Hepatic stellate cell (primary cell): ENCODE data around the gene ZNF860.
"Not testable (repeated sequence)": the region's sequence is repeated elsewhere in the genome, so short reads cannot be mapped to it uniquely, and the experiment has no call there.

Experiments
- DNase-seq: peaks from one replicate; pipeline ENCODE4 v3.0.0; 2011; ENCODE audit warnings: low spot score

ZNF860 gene

DNA sequence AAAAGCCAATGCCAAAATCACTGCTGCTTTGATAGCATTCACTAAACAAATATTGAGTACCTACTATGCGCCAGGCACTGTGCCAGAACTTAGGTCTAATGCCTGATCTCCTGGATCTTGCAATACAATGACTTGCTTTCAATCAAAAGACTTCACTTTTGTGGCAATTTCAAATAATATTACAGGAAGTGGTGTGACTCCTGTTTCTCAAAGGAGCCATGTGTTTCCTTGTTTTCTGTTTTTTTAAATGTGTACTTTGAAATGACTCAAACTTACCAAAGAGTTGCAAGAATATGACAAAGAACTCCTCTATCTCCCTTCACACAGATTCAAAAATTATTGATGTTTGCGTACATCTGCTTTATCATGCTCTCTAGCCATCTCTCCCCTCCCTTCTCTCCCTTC lies 18.7 kb upstream of the ZNF860 start:
- no peak for DNase-seq

DNA sequence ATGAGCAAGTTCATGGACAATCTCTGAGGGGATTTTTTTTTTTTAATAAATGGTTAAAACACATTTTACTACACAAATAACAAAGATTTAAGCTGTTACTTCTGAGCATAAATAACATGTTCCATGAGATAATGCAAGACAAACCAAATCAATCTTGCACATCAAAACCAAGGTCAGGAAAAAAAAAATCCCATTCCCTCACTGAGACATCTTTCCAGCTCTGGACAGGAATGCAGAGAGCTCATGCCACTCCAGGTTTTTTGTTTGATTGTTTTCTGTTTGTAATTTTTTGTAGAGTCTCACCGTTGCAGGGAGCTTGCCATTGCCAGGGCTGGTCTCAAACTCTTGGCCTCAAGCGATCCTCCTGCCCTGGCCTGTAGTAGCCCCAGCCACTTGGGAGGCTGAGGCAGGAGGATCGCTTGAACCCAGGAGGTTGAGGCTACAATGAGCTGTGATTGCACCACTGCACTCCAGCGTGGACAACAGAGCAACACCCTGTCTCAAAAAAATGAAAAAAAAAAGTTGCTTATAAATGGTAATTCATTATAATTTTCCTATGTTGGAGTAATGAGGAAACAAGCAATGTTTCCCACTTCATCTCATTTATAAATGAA lies 14.5 kb upstream of the ZNF860 start:
- no peak for DNase-seq

DNA sequence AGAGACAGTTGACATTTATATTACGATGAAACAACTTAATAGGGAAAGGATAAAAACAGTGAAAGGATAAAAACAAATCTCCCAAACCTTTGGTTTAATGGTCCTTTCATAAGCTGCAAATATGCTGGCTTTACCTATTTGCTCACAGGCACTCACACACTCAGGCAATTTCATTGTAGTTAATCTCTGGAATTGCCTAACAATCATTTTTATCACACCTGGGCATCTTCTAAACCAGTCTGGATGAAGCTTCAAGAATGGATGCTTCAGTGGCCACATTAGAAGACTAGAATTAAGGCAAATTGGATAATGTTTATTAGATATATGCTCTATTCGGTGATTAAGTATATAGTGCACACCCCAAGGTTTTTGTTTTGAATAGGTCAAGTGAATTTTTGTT lies 14.0 kb upstream of the ZNF860 start:
- DNase-seq, result no peak

DNA sequence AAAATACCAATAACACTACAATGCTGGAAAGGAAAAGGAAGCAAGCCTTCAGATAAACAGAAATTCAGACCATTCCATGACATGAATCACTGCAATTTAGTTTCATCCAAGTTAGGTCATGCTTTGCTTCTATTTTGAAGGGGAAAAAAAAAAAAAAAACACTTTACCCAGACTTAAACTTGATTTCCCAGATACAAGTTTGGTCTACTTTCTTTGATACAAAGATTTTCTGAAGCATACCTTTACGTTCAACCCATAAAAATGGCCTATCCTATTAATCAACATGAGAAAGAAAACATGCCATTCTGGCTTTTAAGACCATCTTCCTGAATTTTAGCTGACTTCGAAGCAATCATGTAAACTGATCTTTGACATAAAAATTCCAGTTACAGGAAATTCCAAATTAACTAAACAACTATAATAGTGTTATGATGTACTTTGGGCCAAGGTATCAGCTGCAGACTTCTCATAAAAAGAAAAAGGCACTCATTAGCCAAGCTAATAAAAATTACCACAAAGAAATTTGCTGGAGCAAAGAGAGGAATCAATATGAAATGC lies 13.1 kb upstream of the ZNF860 start:
- DNase-seq, result no peak

DNA sequence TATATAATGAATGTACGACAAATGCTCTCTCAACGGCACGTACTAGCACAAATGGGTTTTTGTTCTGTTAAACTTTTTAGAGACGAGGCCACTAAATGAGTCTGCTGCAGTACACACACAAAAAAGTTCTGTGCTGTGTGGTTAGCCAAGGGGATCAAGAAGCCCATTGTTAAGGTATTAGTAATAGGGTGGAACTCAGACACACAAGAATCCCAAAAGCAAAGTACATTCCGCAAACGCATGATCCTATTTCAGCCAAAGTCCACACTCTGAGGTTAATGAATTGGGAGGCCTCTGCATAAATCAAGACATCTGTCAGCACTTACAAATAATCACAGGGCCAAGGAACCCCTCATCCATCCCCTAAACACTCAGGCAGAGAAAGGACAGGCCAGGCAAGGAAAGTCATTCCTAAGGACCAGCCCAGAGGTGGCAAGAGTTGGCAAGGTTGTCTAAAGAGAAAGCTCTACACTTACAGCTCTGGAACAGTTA lies 12.6 kb upstream of the ZNF860 start:
- peak; percentile 85 for DNase-seq

DNA sequence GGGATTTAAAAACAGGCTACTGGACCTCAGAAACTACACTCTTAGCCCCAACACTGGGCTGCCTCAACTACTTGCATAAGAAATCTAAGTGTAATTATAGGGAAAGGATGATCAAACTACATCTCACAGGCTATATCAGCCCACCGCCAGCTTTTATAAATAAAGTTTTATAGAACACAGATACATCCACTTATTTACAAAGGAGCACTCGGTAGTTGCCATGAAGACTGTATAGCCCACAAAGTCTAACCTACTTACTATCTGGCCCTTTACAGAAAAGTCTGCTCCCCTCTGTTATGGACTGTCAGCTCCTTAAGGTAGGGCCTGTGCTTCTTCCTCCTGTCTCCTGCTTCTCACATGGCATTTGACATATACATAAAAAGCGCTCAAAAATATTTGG lies 9.9 kb upstream of the ZNF860 start:
- no peak for DNase-seq

DNA sequence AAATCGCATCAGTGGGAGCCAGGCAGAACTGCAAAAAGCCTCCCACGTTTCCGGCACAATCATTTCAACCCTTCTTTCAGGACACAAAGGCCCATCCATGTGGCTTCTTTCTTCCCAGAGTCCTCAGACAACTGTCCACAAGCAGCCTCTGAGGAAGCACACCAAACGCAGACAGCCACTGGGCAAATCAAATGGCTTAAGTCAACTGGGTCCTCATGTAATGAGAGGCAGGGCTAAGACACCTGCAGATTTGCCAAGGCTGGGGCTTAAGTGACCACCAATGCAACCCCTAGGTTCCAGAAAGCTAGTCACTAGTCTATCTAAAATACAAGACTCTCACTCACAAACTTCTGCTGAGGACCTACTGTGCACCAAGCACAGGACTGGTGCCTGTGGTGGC lies 8.5 kb upstream of the ZNF860 start:
- no peak for DNase-seq

DNA sequence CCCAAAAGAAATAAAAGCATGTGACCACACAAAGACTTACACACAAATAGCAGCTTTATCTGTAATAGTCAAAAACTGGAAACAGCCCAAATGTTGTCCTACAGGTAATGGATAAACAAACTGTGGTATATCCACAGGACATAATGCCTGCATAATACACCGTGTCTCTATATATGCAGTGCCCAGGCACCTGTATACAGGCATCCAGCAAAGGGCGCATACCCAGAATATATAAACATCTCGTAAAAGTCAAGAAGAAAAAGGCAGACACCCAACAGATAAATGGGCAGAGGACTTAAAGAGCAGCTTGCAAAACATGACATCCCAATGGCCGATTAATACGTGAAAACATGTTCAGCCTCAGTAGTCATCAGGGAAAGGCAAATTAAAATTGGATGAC lies 7.7 kb upstream of the ZNF860 start:
- no peak for DNase-seq

DNA sequence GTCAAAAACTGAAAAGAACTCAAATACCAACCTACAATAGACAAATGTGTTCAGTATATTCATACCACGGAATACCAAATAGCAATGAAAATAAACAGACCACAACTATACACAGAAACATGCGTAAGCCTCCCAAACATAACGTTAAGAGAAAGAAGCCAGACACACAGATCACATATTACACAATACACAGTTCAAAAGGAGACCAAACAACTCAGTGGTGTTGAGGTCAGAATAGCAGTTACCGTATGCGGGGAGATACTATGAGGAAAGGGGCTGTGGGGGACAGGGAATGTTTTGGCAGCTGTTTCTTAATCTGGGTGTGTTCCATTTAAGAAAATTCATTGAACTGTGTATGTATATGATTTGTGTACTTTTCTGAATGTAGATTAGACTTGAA lies 7.1 kb upstream of the ZNF860 start:
- no peak for DNase-seq

DNA sequence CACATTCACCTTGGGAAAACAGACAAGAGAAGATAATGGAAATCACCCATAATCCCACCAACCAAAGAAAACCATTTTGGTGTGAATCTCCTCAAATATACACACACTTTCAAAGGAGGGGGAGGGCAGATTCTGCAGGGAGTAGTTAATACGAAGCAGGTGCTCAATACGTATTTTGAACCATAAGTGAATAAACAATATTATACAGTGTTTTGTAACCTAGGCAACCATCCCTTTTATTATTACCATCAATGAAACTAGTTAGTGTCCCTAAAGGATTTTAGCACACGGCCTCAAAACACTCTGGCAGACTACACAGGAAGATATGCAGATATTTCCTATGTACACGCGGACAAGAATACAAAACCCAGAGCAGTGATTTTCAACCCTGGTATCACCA lies 6.6 kb upstream of the ZNF860 start:
- no peak for DNase-seq

DNA sequence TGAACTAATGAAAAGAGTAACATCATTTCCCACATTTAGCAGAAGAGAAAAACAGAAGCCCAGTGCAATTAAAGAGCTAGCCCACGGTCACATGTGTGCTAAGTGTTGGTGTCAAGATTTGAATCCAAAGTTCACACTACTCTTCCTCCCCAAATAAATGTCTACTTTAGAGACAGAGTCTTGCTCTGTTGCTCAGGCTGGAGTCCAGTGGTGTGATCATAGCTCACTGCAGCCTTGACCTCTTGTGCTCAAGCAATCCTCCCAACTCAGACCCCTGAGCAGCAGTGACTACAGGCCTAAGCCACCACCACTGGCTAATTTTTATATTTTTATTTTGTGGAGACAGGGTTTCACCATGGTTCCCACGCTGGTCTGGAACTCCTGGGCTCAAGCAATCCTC lies 5.2 kb upstream of the ZNF860 start:
- DNase-seq, result no peak

DNA sequence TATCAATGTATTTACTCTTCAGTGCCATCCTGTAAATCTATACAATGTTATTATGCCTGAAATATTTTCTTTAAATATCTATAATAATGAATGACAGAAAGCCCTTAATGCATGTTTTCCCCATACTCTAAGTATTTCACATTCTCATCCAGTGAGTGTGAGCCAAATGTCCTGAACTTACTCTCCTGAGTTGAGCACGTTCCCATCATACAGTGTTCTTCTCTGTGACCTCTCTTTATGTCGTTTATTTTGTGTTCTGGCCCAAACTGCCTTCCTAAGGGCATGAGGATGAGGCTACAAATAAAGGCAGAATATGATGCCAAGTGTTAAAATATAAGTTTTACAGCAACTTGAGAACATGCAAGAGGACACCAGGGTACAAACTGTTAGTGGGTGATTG lies 3.8 kb upstream of the ZNF860 start:
- no peak for DNase-seq

DNA sequence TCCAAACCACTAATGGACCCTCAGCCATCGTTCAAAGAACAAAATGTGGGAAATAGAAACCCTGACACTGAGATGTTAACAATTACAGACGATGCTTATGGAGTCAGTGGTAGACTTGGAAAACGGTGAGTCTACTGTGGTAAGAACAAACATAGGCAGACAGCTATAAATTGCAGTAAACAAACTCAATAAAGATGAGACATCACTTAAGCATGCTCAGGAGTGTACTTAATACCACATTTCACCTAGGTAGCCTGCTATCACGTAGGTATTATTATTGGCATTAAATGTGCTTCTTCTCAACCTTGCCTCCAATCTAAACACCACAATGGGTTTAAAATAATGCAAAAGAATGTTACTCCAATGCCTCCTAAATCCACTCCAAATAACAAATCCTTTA lies 3.0 kb upstream of the ZNF860 start:
- no peak for DNase-seq

DNA sequence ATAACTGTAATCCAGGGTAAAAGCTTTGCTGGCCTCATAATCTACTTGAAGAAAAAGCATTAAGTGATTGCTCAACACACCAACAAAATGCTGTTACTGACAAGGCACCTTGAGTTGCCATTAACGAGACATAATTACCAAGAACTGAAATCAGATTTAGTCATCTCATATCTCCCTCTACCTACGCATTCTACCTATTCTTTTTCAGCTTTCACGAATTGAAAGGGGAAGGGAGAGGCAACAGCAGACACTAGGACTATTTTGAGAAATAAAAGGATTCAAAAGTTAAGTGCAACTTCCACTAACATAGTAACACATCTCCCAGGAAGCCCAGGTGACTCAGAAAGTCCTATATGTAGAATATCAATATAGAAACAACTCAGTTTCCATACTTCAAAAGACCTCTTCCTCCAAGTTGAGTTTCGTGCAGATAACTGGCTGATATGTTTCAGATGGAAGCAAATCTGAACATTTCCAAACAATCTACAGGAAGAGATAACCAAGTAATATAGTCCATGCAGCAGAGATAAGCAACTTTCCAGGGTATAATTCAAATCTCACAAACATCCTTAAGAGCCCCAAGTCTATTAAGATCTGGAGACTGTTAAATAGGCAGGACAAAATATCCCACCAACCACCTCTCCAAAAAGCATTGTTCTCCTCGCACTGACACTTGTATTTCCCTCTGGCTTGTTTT lies 2.4 kb upstream of the ZNF860 start:
- DNase-seq, result no peak

DNA sequence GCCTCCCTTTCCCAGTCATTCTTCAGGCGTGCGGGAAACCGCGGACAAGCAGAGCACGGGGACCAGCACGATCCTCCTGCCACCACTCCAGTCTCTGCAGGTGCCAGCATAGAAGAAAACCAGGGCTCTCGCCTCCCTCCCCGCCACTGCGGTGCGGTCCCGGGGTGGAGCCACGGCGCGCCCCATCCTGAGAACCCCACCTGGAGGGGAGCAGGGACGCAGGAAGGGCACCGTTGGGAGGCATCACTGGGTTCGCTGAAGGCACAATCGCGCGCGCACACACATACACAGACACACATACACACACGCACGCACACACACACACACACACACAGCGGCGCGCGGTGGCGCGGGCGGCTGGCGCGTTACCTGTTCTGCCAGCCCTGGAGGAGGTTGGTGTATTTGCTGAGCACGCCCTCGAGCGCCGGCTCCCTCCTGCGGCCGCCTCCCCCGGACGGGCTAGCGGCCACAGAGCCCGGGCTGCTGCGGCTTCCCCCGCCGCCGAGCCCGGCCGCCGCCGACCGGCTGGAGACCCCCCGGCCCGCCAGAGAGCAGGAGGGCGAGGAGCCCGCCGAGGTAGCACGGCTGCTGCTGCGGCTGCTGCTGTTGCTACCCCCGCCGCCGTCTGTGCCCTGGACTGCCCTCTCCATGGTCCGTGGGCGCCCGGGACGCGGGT lies 882 bp upstream of the ZNF860 start:
- DNase-seq, result no peak

DNA sequence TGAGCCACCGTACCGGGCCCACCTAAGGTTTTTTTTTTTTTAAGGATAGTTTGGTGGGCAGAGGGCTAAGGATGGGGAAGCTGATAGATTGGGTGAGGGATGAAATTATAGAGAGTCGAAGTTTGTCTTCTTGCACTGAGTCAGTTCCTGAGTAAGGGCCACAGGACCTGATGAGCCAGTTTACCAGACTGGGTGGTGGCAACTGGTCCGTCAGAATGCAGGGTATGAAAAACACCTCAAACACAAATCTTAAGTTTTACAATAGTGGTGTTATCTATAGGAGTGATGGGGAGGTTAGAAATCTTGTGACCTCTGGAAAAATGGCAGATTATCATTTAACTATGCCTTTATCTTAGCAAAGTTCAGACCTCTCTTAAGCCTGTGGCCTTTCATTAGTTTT lies 2.8 kb downstream of the ZNF860 start:
- DNase-seq, result no peak

DNA sequence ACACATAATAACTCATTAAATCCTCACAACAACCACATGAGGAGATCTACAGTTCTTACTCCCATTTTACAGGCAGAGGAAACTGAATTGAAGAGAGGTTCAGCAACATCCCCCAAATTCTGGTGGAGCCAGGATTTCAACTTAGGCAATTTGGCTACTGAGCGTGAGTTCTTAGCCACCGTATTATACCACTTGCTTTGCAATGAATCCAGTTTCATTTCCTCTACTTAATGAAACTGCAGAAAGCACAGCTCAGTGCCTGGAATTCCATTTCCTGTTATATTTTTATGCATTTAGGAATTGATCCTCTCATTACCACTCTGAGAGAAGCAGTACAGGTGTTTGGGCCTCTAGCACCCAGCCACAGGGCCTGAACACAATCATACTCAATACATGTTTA lies 4.3 kb downstream of the ZNF860 start:
- DNase-seq, result no peak

DNA sequence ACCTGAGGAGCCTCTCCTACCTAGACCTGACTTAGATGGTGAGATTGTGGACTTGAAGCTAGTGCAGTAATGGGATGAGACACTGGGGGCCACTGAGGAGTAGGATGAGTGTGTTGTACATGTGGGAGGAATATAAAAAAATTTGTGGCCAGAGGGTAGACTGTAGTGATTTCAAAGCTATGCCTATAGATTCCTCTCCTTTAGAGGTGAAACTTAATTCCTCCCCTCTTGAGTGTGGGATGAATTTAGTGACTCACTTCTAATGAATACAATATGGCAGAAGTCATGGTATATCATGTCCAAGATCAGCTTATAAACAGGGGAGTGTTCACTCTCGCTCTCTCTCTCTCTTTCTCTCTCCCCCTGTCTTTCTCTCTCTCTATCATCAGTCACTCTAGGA lies 6.7 kb downstream of the ZNF860 start:
- DNase-seq, result no peak

DNA sequence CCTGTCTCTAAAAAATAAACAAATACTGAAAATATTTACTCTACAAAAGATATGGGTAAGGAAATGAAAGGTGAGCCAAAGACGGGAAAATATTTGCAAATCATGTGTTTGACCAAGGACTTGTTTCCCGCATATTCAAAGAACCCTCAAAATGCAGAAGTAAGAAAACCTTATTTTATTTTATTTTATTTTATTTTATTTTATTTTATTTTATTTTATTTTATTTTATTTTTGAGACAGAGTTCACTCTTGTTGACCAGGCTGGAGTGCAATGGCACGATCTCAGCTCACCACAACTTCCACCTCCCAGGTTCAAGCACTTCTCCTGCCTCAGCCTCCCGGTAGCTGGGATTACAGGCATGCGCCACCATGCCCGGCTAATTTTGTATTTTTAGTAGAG lies 11.4 kb downstream of the ZNF860 start:
- not testable (repeated sequence) for DNase-seq

DNA sequence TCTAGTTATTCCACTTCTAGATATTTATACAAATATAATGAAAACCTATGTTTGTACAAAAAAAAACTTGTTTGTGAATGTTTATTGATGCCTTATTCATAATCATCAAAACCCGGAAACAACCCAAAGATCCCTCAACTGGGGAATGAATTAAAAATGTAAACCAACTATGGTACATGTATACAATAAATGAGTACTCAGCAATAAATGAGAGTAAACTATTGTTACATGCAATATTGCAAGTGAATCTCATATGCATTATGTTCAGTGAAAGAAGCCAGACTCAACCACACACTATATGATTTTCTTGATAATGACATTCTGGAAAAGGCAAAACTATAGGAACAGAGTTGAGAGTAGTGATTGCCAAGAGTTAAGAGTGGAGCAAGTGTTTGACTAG lies 12.3 kb downstream of the ZNF860 start:
- no peak for DNase-seq

DNA sequence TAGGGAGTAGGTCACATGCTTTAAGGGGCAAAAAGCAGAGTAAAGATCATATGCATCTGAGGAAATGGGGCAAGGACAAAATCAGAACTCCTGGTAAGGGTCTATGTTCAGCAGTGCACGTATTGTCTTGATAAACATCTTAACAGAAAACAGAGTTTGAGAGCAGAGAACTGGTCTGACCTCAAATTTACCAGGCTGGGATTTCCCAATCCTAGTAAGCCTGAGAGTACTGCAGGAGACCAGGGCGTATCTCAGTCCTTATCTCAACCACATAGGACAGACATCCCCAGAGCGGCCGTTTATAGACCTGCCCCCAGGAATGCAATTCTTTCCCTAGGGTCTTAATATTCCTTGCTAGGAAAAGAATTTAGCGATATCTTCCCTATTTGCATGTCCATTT lies 13.5 kb downstream of the ZNF860 start:
- DNase-seq, result not testable (repeated sequence)

DNA sequence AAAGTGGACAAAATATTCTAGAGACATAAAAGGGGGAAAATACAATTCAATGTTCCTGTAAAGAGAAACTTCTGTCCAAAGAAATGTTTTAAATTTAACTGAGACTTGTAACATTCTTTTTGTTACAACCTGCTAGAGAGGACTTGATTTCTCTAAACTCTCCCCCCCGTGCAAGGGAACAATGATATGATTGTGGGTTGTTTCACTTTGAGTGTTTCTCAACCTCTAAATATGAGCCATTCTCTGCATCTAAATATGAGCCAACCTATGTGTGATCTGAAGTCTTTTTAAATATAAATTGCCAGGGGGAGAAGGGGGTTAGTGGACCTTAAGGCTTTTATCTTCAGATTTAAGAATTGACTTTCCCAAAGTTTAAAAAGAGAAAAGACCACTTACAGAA lies 14.6 kb downstream of the ZNF860 start:
- no peak for DNase-seq

DNA sequence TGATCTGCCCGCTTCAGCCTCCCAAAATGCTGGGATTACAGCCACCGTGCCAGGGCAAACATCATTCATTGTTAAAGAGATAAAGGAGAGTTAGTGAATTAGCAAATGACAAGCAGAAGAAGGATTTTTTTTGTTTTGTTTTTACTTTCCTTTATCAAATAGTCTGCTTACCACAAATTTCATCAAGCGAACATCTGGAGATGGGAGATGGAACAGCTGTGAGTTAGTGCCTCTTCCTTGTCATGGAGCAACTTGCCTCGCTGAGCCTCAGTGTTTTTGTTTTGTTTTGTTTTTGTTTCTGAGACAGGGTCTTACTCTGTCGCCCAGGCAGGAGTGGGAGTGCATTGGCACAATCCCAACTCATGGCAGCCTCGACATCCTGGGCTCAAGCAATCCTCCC lies 15.9 kb downstream of the ZNF860 start:
- no peak for DNase-seq
